KOPT-K1 (cell line): Measurements from ENCODE around the gene GIN1.
A peak's percentile ranks its signal among the peaks of the same experiment; 100 is the strongest.
"Not testable (repeated sequence)": the region's sequence is repeated elsewhere in the genome, so short reads cannot be mapped to it uniquely, and the experiment has no call there.

Experiments
- H3K27ac ChIP-seq: fragments of 200-600 bp; sonication (generic); 2 replicates; pipeline ENCODE4 v1.5.1; 2016; ENCODE audit warnings: antibody characterized with exemption, mild to moderate bottlenecking, low read depth, low read length; ENCODE audit not compliant: poor library complexity, severe bottlenecking
- H3K36me3 ChIP-seq: fragments of 200-600 bp; sonication (generic); 2 replicates; pipeline ENCODE4 v1.5.1; 2017; ENCODE audit warnings: antibody characterized with exemption, mild to moderate bottlenecking, low read length, moderate library complexity; ENCODE audit not compliant: insufficient read depth
- H3K9me3 ChIP-seq: fragments of 200-600 bp; sonication (generic); 2 replicates; pipeline ENCODE4 v1.5.1; 2017; ENCODE audit warnings: antibody characterized with exemption, low read length, mild to moderate bottlenecking; ENCODE audit not compliant: insufficient read depth, poor library complexity, severe bottlenecking

GIN1 gene, protein sequence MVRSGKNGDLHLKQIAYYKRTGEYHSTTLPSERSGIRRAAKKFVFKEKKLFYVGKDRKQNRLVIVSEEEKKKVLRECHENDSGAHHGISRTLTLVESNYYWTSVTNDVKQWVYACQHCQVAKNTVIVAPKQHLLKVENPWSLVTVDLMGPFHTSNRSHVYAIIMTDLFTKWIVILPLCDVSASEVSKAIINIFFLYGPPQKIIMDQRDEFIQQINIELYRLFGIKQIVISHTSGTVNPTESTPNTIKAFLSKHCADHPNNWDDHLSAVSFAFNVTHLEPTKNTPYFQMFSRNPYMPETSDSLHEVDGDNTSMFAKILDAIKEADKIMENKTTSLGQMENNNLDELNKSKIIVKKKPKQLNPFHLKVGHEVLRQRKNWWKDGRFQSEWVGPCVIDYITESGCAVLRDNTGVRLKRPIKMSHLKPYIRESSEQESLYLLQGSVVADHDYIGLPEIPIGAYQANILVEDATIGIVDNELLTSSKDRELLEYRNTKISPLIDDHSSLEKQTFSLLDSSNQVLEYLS

DNA sequence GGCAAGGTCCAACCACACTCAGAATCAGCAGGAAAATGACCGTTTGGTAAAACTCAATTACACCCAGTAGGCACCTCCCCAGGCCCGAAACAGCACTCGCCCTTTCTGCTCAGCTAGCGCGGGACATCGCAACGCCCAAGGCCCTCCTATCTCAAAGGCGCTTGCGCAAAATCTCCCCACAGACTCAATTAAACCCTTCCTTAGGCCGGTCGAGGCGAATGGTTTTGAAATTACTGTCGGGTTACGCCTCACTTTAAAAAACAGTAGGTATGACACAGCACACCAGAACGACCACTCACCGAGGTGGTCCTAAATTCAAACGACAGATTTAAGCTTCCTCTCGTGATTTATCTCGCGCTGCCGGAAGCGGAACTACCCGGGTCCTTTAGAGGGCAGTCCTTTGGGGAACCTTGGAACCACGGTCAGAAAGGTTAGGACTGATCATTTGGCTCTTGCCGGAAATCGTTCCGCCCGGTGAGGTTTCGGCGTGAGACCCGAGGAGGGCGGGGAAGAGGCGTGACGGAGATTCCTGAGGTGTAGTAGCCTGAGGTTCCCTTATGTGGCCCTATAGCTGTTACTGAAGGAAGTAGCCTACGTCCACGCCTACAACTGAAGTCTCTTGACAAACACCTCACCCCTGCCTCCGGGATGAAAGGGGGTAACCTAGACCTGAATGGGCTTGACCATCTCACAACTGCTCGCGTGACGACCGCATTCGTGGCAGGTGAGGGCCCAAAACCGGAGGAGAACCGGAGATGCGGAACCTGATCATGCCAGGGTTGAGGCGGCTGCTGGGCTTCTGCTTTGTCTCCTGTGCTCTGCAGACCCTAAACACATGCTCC, at the start of gene GIN1, which contains the start of gene PPIP5K2:
TSS of gene GIN1 (minus strand) at position 374 of the 842 bp plus-strand sequence. CDS start 11,431 bp downstream, outside the sequence.
TSS of gene PPIP5K2 (plus strand) at position 537 of the 842 bp plus-strand sequence. CDS start 9,289 bp downstream, outside the sequence.
- Histone ChIP-seq H3K27ac (peak within 1 kb of the TSS; percentile 96), H3K36me3 (peaks cover 13% of the 10 kb centered on the region), H3K9me3 (no peaks in the 10 kb centered on the region)

DNA sequence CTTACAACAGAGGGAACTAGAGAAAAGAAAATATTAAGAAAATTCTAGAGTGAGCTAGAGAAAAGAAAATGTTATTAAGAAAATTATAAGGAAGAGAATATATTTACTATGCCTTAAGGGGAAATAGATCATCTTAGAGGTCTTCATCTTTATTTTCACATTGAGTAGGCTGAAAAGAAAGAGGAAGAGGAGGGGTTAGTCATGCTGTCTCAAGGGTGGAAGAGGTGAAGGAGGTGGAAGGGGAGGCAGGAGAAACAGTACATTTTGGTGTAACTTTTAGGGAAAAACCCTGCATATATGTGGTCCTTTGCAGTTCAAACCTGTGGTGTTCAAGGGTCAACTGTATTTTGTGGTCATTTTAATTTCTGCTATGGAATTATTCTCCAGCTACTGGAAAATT, 46.8 kb upstream of the GIN1 start:
- peaks cover 68% of the 10 kb centered on the region for H3K36me3 ChIP-seq
- no peaks in the 10 kb centered on the region for H3K9me3 ChIP-seq
- H3K27ac ChIP-seq = no peak overlapping the region

DNA sequence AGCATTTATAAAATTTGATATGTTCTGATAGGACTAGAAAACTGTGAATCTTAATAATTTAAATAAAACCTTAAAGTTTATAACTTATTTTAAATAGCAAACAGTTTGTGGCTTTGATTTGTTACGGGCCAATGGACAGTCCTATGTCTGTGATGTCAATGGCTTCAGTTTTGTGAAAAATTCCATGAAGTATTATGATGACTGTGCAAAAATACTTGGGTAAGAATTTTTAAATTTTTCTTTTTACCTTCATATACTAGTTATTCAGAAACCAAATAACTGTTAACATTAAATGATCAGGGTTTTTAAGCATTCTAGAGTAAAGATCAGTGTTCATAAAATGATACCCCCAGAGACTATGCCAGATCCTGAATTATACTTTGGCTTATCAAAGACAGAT, 31.2 kb upstream of the GIN1 start:
- H3K36me3 ChIP-seq = peaks cover 92% of the 10 kb centered on the region
- no peak overlapping the region for H3K27ac ChIP-seq
- H3K9me3 ChIP-seq = no peaks in the 10 kb centered on the region

DNA sequence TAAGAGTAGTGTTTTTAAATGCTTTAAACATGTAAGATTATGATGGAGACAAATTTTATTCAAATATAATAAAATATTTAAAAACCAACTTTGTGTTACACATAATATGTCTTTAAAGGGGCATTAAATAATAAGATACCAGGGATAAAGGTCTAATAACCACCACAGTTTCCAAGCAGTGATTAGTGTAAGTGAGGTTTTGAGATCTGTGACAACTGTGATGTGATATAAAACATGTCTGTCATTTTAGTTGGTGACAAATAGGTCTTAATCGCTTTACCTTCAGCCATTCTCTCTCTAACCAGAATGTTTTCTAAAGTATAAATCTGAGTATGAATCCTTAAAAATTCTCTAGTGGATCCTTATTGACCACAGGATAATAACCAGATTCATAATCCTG, 28.3 kb upstream of the GIN1 start:
- Histone ChIP-seq H3K27ac (no peak overlapping the region), H3K36me3 (peaks cover 80% of the 10 kb centered on the region), H3K9me3 (no peaks in the 10 kb centered on the region)

DNA sequence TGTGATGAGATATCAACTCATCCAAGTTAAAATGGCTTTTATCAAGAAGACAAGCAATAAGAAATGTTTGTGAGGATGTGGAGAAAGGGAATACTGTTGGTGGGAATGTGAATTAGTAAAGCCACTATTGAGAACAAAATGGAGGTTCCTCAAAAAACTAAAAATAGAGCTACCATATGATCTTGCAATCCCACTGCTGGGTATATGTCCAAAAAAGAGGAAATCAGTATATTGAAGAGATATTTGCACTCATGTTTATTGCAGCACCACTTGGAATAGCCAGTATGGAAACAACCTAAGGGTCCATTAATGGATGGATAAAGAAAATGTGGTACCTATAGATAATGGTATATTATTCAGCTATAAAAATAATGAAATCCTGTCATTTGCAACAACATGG, 25.3 kb upstream of the GIN1 start:
- peaks cover 73% of the 10 kb centered on the region for H3K36me3 ChIP-seq
- no peaks in the 10 kb centered on the region for H3K9me3 ChIP-seq
- no peak overlapping the region for H3K27ac ChIP-seq

DNA sequence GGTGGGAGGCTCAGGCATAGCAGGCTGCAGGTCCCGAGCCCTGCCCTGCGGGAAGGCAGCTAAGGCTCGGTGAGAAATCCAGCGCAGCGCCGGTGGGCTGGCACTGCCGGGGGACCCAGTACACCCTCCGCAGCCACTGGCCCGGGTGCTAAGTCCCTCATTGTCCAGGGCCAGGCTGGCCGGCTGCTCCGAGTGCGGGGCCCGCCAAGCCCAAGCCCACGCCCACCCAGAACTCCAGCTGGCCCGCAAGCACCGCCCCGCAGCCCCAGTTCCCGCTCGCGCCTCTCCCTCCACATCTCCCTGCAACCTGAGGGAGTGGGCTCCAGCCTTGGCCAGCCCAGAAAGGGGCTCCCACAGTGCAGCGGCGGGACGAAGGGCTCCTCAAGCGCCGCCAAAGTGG, 22.2 kb upstream of the GIN1 start:
- H3K9me3 ChIP-seq, H3K27ac ChIP-seq: not testable (repeated sequence)
- H3K36me3 ChIP-seq = peaks cover 72% of the 10 kb centered on the region

DNA sequence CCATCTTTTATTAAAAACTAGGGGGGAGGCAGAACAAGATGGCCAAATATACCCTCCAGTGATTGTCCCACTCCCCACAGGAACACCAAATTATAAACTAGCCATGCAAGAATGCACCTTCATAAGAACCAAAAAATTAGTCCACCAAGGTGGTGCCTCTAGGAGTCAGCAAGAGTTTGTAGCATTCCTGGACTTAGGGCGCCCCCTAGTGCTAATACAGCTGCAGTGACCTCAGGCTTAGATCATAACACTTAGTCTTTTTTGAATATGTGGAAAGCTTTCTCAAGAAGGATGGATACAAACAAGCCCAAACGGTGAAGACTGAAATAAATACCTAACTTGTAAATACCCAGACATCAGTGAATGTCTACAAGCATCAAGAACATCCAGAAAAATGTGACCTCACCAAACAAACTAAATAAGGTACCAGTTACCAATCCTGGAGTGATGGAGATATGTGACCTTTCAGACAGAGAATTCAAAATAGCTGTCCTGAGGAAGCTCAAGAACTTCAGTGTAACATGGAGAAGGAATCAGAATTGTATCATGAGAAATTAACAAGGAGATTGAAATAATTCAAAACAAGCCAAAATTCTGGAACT, 19.4 kb upstream of the GIN1 start:
- Histone ChIP-seq H3K9me3 (no peaks in the 10 kb centered on the region), H3K27ac (no peak overlapping the region), H3K36me3 (peaks cover 67% of the 10 kb centered on the region)

DNA sequence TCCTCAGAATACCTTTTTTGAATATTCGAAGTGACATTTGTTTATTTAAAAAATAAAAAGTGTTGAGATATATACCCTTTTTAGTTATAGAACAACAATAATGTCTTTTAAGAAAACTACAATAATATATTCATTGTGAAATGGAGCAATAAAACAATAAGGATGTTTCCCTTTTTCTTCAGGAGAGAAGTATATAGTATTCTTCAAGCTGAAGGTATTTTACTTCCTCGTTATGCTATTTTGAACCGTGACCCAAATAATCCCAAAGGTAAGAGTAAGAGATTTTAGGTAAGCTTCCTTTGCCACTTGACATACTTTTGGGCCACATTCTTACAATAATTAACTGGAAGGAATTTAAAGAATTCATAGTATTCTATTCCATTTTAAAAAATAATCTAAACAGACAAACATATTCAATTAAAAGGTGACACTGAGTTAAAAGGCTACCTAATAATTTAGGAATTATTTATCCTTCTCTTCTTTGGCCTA, 18.3 kb upstream of the GIN1 start:
- Histone ChIP-seq H3K9me3 (no peaks in the 10 kb centered on the region), H3K36me3 (peaks cover 75% of the 10 kb centered on the region), H3K27ac (no peak overlapping the region)

DNA sequence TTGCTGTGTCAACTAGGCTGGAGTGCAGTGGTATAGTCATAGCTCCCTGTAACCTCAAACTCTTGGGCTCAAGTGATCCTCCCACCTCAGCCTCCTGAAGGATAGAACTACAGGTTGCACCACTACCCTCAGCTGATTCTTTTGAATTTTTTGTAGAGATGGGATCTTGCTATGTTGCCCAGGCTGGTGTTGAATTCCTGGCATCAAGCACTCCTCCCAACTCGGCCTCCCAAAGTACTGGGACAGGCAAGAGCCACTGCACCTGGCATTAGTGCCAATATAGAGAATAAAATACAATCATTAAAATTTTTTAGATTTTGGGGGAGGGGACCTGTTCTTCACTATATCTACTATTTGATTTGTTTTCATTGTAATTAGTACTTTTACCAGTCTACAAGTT, 15.5 kb upstream of the GIN1 start:
- Histone ChIP-seq H3K36me3 (peaks cover 71% of the 10 kb centered on the region), H3K9me3 (no peaks in the 10 kb centered on the region), H3K27ac (no peak overlapping the region)

DNA sequence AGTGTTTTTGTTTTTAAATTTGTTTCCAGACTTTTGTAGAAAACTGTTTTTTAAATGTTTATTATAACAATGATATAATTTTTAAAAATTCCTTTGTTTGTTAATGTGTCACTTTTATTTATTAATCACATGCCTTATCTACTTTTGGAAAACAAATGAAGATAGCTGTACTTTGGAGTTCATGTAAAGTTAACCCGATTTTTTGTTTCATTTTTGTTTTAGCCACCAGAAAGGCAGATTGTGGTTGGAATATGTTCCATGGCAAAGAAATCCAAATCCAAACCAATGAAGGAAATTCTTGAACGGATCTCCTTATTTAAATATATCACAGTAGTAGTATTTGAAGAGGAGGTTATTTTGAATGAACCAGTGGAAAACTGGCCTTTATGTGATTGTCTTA, 13.3 kb upstream of the GIN1 start:
- H3K27ac ChIP-seq = no peak overlapping the region
- H3K9me3 ChIP-seq = no peaks in the 10 kb centered on the region
- peaks cover 61% of the 10 kb centered on the region for H3K36me3 ChIP-seq

DNA sequence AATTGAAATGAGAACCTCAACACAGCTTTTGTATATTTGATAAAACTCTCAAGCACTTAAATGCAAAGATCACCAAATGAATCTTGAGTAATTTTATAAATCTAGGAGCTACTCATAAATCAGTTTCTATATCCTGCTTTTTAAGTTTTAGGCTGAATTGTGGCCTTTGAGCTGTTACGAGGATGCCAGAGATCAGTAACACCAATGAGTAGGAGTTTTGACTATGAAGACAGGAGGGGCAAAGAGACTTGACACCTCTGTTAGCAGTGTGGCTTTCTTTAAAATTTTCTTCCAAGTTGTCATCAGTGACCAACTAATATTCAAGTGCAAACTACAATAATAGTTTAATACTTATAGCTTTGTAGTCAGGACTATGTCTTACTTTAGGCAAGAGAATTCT, 12.7 kb upstream of the GIN1 start:
- Histone ChIP-seq H3K36me3 (peaks cover 55% of the 10 kb centered on the region), H3K9me3 (no peaks in the 10 kb centered on the region), H3K27ac (no peak overlapping the region)

DNA sequence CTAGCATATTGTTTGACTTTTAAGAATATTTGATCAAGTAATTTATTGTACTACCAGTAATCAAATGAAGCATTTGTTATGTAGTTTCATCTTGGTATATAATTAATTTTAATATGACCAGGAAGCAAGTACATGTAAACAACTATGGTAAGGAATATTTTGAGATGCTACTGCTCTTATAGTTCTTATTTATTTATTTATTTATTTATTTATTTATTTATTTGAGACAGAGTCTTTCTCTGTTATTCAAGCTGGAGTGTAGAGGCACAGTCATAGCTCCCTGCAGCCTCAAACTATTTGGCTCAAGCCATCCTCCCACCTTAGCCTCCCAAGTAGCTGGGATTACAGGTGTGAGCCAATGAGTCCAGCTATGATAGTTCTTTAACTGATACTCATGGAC, 8.3 kb upstream of the GIN1 start:
- Histone ChIP-seq H3K9me3 (no peaks in the 10 kb centered on the region), H3K36me3 (peaks cover 43% of the 10 kb centered on the region), H3K27ac (no peak overlapping the region)

DNA sequence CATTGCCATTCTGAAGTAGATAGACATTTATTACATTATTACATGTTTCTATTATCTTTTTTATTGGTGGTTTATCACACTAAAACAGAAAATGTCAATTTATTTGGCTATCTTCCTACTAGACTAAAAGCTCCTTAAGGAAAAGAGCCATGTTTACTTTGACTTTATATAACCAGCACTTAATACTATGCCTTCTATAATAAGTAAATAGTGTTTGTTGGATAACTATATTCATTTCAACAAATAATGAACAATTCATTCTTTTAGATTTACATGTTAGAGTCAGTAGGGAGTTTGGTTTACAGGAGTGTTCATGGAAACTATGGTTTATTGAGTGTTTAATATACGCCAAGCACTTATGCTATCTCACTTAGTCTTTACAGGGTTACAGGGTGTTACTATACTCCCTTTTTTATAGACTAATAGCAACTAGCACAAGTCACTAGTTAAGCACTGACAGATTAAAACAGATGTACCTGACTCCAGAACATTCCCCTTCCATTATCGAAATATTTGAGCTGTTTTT, 7.4 kb upstream of the GIN1 start:
- no peak overlapping the region for H3K27ac ChIP-seq
- no peaks in the 10 kb centered on the region for H3K9me3 ChIP-seq
- peaks cover 45% of the 10 kb centered on the region for H3K36me3 ChIP-seq

DNA sequence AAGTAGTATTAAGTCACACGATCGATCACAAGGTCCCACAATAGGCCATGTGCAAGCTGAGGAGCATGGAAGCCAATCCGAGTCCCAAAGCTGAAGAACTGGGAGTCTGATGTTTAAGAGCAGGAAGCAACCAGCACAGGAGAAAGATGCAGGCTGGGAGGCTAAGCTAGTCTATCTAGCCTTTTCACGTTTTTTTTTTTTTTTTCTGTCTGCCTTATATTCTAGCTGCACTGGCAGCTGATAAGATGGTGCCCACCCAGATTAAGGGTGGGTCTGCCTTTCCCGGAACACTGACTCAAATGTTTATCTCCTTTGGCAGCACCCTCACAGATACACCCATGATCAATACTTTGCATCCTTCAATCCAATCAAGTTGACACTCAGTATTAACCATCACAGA, 6.6 kb upstream of the GIN1 start:
- no peaks in the 10 kb centered on the region for H3K9me3 ChIP-seq
- peaks cover 44% of the 10 kb centered on the region for H3K36me3 ChIP-seq
- H3K27ac ChIP-seq = no peak overlapping the region

DNA sequence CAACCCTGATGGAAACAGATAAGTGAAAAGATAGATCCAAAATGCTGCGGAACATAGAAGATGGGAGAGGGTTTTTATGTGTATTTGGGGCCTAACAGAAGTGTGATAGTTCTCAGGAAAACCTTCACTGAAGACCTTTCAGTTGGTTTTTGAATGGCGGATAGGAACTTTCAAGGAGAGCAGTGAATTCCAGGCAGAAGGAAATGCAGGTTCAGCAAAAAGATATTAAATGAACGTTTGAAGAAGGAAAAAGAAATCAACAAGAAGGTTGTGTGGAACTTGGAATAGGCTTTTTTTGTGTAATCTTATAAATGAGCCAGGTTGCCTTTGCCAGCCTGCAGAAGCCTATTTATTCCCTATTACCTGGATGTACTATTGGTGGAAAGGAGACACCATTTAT, 2.3 kb upstream of the GIN1 start:
- H3K9me3 ChIP-seq = no peaks in the 10 kb centered on the region
- H3K36me3 ChIP-seq = peaks cover 24% of the 10 kb centered on the region
- H3K27ac ChIP-seq = no peak overlapping the region
